Measurements from ENCODE around the gene AK8. TPM values are rescaled to one million over a fixed set of nuclear protein-coding genes. Genes with fewer than 3 reads are reported as not detected.
A peak's percentile ranks its signal among the peaks of the same experiment; 100 is the strongest.

Gene AK8
- total and polyA plus RNA-seq, 2 experiments from 2014 or later, result 0.14 to 0.78 TPM

GRCh38 chr9:132694144-132694543, 183.9 kb downstream of the AK8 start:
- Mint-ChIP-seq H3K27ac (no peak overlapping the region), H3K4me3 (no peak overlapping the region), H3K4me1 (no peaks in the 10 kb centered on the region), H3K27me3 (ENCODE audit: insufficient read depth, low read depth, poor library complexity) (peaks cover 6% of the 10 kb centered on the region), H3K9me3 (peaks cover 38% of the 10 kb centered on the region), H3K36me3 (ENCODE audit: low read depth) (peaks cover 36% of the 10 kb centered on the region)
- Histone ChIP-seq H2AFZ (no peak overlapping the region), H3K4me1 (ENCODE audit: insufficient read depth) (no peaks in the 10 kb centered on the region), H3K4me2 (no peak overlapping the region), H3K79me2 (replicated peaks; ENCODE audit: insufficient read depth) (no peaks in the 10 kb centered on the region), H3K27me3 (ENCODE audit: insufficient read depth) (no peaks in the 10 kb centered on the region), H3K27ac (ENCODE audit: low read depth) (no peak overlapping the region), H4K20me1 (replicated peaks; ENCODE audit: insufficient read depth) (peaks cover 3% of the 10 kb centered on the region; the same call in 1 of the 2 replicates), H3K4me3 (no peak overlapping the region), H3K36me3 (ENCODE audit: insufficient read depth) (peaks cover 13% of the 10 kb centered on the region), H3K9me2 (ENCODE audit: insufficient read depth) (no peaks in the 10 kb centered on the region), H3F3A (replicated peaks; ENCODE audit: low read depth) (no peaks in the 10 kb centered on the region)
- DNase-seq (ENCODE audit: low spot score) (peak; percentile 73), ATAC-seq (peak; percentile 94)
- no peak for TF ChIP-seq ZNF462 (CRISPR knock-in tag; IDR thresholded peaks at IDR 0.05)
- TF ChIP-seq EZH2 (IDR thresholded peaks at IDR 0.05; ENCODE audit: low read depth, unreplicated experiment), result no peak
- no peak for TF ChIP-seq JUNB (IDR thresholded peaks at IDR 0.05; ENCODE audit: unreplicated experiment)
- peak; percentile 54 for TF ChIP-seq CREB1 (CRISPR knock-in tag; IDR thresholded peaks at IDR 0.05; ENCODE audit: low read depth)
- no peak for TF ChIP-seq REST (IDR thresholded peaks at IDR 0.05; ENCODE audit: unreplicated experiment)
- TF ChIP-seq CTCF (conservative IDR thresholded peaks at IDR 0.05; ENCODE audit: low read depth in 2 of 2), result peak; percentile 63 to 80

Measured in GM23338 (cell line).